Esophagus (tissue), 2 donors: ENCODE measurements around the gene ZNF699. TPM values are rescaled to one million over a fixed set of nuclear protein-coding genes. Genes with fewer than 3 reads are reported as not detected.
A peak's percentile ranks its signal among the peaks of the same experiment; 100 is the strongest.

ENCODE experiments used
- H3K27ac ChIP-seq, 2 donors: one replicate each; pipeline ENCODE4 v1.5.1; 2013; ENCODE audit warnings: low read depth in 2 of 2, mild to moderate bottlenecking in 2 of 2, inconsistent platforms in 1 of 2, low read length in 1 of 2, moderate library complexity in 1 of 2
- H3K27me3 ChIP-seq, 2 donors: one replicate each; pipeline ENCODE4 v1.6.1; 2013; ENCODE audit warnings: low read length in 2 of 2, control low read depth in 1 of 2, mild to moderate bottlenecking in 1 of 2; ENCODE audit not compliant: insufficient read depth in 2 of 2, control insufficient read depth in 1 of 2
- H3K36me3 ChIP-seq, 2 donors: one replicate each; pipeline ENCODE4 v1.6.1; 2013; ENCODE audit warnings: low read length in 1 of 2; ENCODE audit not compliant: control insufficient read depth in 2 of 2, insufficient read depth in 2 of 2
- H3K4me1 ChIP-seq, 2 donors: one replicate each; pipeline ENCODE4 v1.6.1; 2013; ENCODE audit warnings: low read length in 1 of 2; ENCODE audit not compliant: control insufficient read depth in 2 of 2, insufficient read depth in 2 of 2
- H3K4me3 ChIP-seq, 2 donors: one replicate each; pipeline ENCODE4 v1.5.1; 2013; ENCODE audit warnings: low read length in 2 of 2, mild to moderate bottlenecking in 2 of 2, low read depth in 1 of 2, moderate library complexity in 1 of 2
- H3K9me3 ChIP-seq, 2 donors: one replicate each; pipeline ENCODE4 v1.6.1; 2013; ENCODE audit warnings: mild to moderate bottlenecking in 2 of 2, low read depth in 1 of 2, low read length in 1 of 2, moderate library complexity in 1 of 2; ENCODE audit not compliant: control insufficient read depth in 2 of 2, insufficient read depth in 1 of 2
- WGBS, 2 donors: extraction: QIAGEN DNeasy Blood & Tissue Kit; methylation state at CpG; one replicate each; pipeline ENCODE4 v1.1.7; 2013; 5-methylcytosine and 5-hydroxymethylcytosine counted together
- polyA plus RNA-seq, 2 donors: library from polyadenylated mRNA; stranded (reverse); fragments of 200-250 nt; gene quantifications; one replicate each; pipeline ENCODE4 v1.2.3, GENCODE V29; 2013
- donor health status: healthy with polysubstance abuse.
- donor health status: Bipolar disorder and iron deficiency.

ZNF699 gene
- 1 to 10 TPM in 1 of 2 donors, under 1 TPM in 1; 0.57 to 1.1 TPM for polyA plus RNA-seq

GRCh38 chr19:9309139-9309973 lies at the start of gene ZNF699:
Gene ZNF699 (minus strand): TSS chr19:9309838. CDS start chr19:9305119, 4,719 bp downstream.
- no peaks in the 10 kb centered on the region for H3K27me3 ChIP-seq
- H3K27ac ChIP-seq: peak within 1 kb of the TSS; percentile 98 to 99
- WGBS, 2 donors: 0 to 1% methylated on average over 57 to 63 of the region's 63 CpGs
- peaks cover 3 to 5% of the 10 kb centered on the region in 2 donors for H3K9me3 ChIP-seq
- peaks cover 2% of the 10 kb centered on the region in 2 donors for H3K36me3 ChIP-seq
- H3K4me1 ChIP-seq: no peaks in the 10 kb centered on the region
- H3K4me3 ChIP-seq: peak within 1 kb of the TSS; percentile 68 to 97

DNA sequence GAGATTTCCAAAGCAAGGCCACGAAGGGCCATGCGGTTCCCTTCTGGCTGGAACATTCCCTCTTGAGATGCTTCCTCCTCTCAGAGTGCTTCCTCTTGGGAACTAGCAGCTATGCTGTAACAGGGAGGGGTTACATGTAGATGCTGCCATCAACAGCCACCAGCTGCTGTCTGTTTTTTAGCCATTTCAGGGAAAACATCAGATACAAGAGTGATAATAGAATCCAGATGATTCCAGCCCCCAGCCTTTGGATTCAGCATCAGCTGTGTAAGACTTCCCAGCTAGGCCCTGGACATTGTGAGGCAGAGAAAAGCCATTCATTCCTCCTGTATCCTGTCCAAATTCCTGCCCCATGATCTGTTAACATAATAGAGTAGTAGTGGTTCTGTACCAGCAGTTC lies 45.0 kb upstream of the ZNF699 start:
- no peaks in the 10 kb centered on the region for H3K36me3 ChIP-seq
- H3K9me3 ChIP-seq: peaks cover 6 to 22% of the 10 kb centered on the region in 2 donors
- no peaks in the 10 kb centered on the region for H3K27me3 ChIP-seq
- no peaks in the 10 kb centered on the region for H3K4me1 ChIP-seq
- H3K27ac ChIP-seq: no peak overlapping the region
- 91 to 98% methylated on average over 2 of the region's 2 CpGs for WGBS, 2 donors
- no peak overlapping the region for H3K4me3 ChIP-seq

DNA sequence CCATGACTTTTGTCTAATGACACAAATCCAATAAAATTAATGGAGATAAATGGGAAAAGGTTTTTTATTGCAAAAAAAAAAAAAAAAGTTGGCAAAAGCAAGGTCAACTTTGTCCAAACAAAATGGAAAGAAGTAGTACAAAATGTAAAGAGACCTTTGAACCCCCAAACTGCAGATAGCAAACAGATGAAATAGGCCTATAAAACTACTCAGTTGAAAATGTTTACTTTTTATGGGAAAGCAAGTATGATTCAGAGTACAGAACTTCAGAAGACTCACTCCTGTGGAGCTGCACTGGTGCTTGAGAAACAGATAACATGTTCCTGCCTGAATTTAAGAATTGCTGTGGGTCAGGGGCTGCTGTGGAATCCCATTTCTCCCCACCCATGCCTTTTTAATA lies 43.4 kb upstream of the ZNF699 start:
- no peaks in the 10 kb centered on the region for H3K36me3 ChIP-seq
- H3K4me3 ChIP-seq: no peak overlapping the region
- H3K27me3 ChIP-seq: no peaks in the 10 kb centered on the region
- no peaks in the 10 kb centered on the region for H3K4me1 ChIP-seq
- H3K9me3 ChIP-seq: peaks cover 9 to 24% of the 10 kb centered on the region in 2 donors
- H3K27ac ChIP-seq: no peak overlapping the region

DNA sequence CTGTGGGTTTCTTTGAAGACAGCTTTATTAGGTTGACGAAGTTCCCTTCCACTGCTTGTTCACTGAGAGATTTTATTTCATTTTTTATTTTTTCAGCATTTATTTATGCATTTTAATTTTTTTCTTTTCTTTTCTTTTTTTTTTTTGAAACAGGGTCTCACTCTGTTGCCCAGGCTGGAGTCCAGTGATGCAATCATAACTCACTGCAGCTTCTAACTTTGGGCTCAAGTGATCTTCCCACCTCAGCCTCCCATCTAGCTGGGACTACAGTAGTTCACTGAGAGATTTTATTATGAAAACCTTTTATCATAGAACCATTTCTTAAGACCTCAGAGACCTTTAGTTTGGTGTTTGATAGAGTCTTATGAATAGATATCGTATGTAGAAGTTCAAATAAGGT lies 42.9 kb upstream of the ZNF699 start:
- Histone ChIP-seq H3K27me3 (no peaks in the 10 kb centered on the region), H3K9me3 (peaks cover 9 to 24% of the 10 kb centered on the region in 2 donors), H3K4me1 (no peaks in the 10 kb centered on the region), H3K27ac (no peak overlapping the region), H3K4me3 (no peak overlapping the region), H3K36me3 (no peaks in the 10 kb centered on the region)
- 97 to 98% methylated on average over 2 of the region's 2 CpGs for WGBS, 2 donors

GRCh38 chr19:9348671-9349070 lies 39.0 kb upstream of the ZNF699 start:
- Histone ChIP-seq H3K27ac (no peak overlapping the region), H3K36me3 (no peaks in the 10 kb centered on the region), H3K9me3 (peaks cover 6 to 22% of the 10 kb centered on the region in 2 donors), H3K4me3 (no peak overlapping the region), H3K4me1 (no peaks in the 10 kb centered on the region), H3K27me3 (no peaks in the 10 kb centered on the region)
- 97 to 99% methylated on average over 22 of the region's 22 CpGs for WGBS, 2 donors

GRCh38 chr19:9348253-9348652 lies 38.6 kb upstream of the ZNF699 start:
- WGBS, 2 donors: 98 to 100% methylated on average over 3 of the region's 3 CpGs
- Histone ChIP-seq H3K9me3 (peaks cover 6 to 22% of the 10 kb centered on the region in 2 donors), H3K27ac (no peak overlapping the region), H3K27me3 (no peaks in the 10 kb centered on the region), H3K36me3 (peaks cover 0 to 3% of the 10 kb centered on the region in 2 donors), H3K4me3 (no peak overlapping the region), H3K4me1 (no peaks in the 10 kb centered on the region)

GRCh38 chr19:9345005-9345404 lies 35.4 kb upstream of the ZNF699 start:
- Histone ChIP-seq H3K4me1 (no peaks in the 10 kb centered on the region), H3K4me3 (no peak overlapping the region), H3K9me3 (peaks cover 6 to 19% of the 10 kb centered on the region in 2 donors), H3K36me3 (peaks cover 0 to 7% of the 10 kb centered on the region in 2 donors), H3K27ac (no peak overlapping the region), H3K27me3 (no peaks in the 10 kb centered on the region)
- WGBS, 2 donors: 91 to 95% methylated on average over 2 of the region's 2 CpGs

DNA sequence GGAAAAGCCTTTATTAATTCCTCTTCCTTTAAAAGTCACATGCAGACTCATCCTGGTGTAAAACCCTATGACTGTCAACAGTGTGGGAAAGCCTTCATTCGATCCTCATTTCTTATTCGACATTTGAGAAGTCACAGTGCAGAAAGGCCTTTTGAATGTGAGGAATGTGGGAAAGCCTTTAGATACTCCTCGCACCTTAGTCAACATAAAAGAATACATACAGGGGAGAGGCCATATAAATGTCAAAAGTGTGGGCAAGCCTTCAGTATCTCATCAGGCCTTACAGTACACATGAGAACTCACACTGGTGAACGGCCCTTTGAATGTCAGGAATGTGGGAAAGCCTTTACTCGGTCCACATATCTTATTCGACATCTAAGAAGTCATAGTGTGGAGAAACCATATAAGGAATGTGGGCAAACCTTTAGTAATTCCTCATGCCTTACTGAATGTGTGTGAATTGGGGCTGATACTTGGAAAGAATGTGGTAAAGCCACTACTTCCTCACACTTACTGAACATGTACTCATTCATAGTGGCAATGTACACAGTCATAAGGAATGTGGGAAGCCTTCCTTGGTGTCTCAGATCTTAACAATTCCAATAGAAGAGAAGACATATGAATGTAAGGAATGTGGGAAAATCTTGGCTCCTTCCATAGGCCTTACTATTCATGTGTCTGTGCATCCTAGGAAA lies 33.1 kb upstream of the ZNF699 start:
- Histone ChIP-seq H3K4me3 (no peak overlapping the region), H3K36me3 (peaks cover 2 to 7% of the 10 kb centered on the region in 2 donors), H3K27me3 (no peaks in the 10 kb centered on the region), H3K4me1 (no peaks in the 10 kb centered on the region), H3K9me3 (peaks cover 8 to 23% of the 10 kb centered on the region in 2 donors), H3K27ac (no peak overlapping the region)
- 95 to 96% methylated on average over 6 of the region's 6 CpGs for WGBS, 2 donors

GRCh38 chr19:9329999-9330398 lies 20.4 kb upstream of the ZNF699 start:
- H3K9me3 ChIP-seq: peaks cover 11 to 15% of the 10 kb centered on the region in 2 donors
- H3K27ac ChIP-seq: no peak overlapping the region
- H3K36me3 ChIP-seq: no peaks in the 10 kb centered on the region
- no peak overlapping the region for H3K4me3 ChIP-seq
- H3K4me1 ChIP-seq: no peaks in the 10 kb centered on the region
- no peaks in the 10 kb centered on the region for H3K27me3 ChIP-seq
